K562 (cell line): ENCODE data around the gene SETD3.

Source experiments
- CBFA2T3 ChIP-seq: fragments of 450-650 bp; IDR thresholded peaks from 2 replicates; pipeline ENCODE4 v1.6.1; 2017
- CBFB ChIP-seq: sonication (generic); formaldehyde crosslinking; IDR thresholded peaks from 2 replicates; pipeline ENCODE4 v1.4.0; 2020; ENCODE audit warnings: mild to moderate bottlenecking, missing genetic modification reagents
- CEBPZ ChIP-seq: fragments of 150-350 bp; IDR thresholded peaks from 2 replicates; pipeline ENCODE4 v1.6.1; 2014; ENCODE audit warnings: low read depth, mild to moderate bottlenecking, low read length, borderline replicate concordance
- CREB1 ChIP-seq, 2 experiments: sonication (generic) in 1 of 2; formaldehyde crosslinking in 1 of 2; IDR thresholded peaks; 2 replicates each; pipeline versions ENCODE4 v1.6.1 to v1.8.0; 2012 to 2022; ENCODE audit warnings: inconsistent platforms in 1 of 2, mild to moderate bottlenecking in 1 of 2, missing genetic modification reagents in 1 of 2, moderate library complexity in 1 of 2
- FOSL1 ChIP-seq: fragments of 200-800 bp; sonication (Bioruptor generic); conservative IDR thresholded peaks from 2 replicates; pipeline ENCODE4 v1.6.1; 2016; ENCODE audit warnings: missing genetic modification characterization, missing compliant biosample characterization
- NR4A1 ChIP-seq, 2 experiments: fragments of 250-450 bp in 1 of 2; fragments of 450-650 bp in 1 of 2; sonication (Bioruptor Pico) in 1 of 2; IDR thresholded peaks; 2 replicates each; pipeline versions ENCODE4 v1.4.0 to v1.6.1; 2016 to 2020; ENCODE audit warnings: mild to moderate bottlenecking in 2 of 2, missing compliant biosample characterization in 1 of 2, missing genetic modification characterization in 1 of 2, moderate library complexity in 1 of 2
- POLR3A ChIP-seq: IDR thresholded peaks from 2 replicates; pipeline ENCODE4 v1.6.1; 2011; ENCODE audit warnings: borderline replicate concordance, mild to moderate bottlenecking, moderate library complexity; ENCODE audit not compliant: insufficient read length, insufficient read depth; ENCODE audit errors: extremely low read depth
- SIRT6 ChIP-seq: IDR thresholded peaks from one replicate; pipeline ENCODE4 v1.6.1; 2012; ENCODE audit warnings: low read depth, mild to moderate bottlenecking, control low read depth, inconsistent platforms, low read length, moderate library complexity
- TARDBP ChIP-seq: fragments of 450-650 bp; IDR thresholded peaks from 2 replicates; pipeline ENCODE4 v1.6.1; 2016
- TF ChIP-seq, protein P1 (sequence below), 2 experiments: fragments of 450-650 bp; formaldehyde crosslinking in 1 of 2; IDR thresholded peaks; 2 replicates each; pipeline versions ENCODE4 v1.4.0 to v1.6.1; 2014 to 2020; ENCODE audit warnings: mild to moderate bottlenecking in 2 of 2, borderline replicate concordance in 1 of 2, low read depth in 1 of 2
- TF ChIP-seq, protein P2 (sequence below): fragments of 450-650 bp; IDR thresholded peaks from 2 replicates; pipeline ENCODE4 v1.6.1; 2016; ENCODE audit warnings: mild to moderate bottlenecking

DNA sequence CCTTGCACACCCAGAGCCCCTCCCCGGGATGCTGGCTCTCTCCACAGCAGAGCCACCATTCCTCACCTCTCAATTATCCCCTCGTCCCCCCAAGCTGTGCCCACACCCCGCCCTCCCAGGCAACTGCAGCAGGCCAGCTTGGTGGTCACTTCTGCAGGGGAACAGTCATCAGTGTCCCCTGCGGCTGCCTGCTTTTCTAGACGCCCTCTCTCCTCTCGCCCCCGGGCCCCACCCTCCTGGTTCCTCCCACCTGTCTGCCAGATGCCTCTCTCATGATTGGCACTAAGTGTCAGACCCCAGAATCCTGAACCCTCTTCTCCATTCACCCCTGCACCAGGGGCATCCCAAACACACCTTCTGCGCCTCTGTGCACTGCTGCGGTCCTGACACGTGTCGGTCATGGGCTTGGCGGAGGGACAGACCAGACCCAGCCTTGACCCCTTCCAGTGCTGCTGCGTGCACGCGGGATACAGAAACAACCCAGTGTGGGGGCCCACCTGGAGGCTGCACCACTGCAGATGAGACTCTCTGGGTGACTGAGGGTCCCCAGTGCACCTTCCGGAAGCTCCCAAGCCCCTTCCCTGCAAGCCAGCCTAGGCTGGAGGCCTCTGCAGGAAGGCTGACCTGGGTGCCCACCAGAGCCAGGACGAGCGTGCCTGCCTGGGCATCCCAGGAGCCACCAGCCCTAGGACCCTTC lies 99.5 kb downstream of the SETD3 start:
- TF ChIP-seq, protein P1, sequence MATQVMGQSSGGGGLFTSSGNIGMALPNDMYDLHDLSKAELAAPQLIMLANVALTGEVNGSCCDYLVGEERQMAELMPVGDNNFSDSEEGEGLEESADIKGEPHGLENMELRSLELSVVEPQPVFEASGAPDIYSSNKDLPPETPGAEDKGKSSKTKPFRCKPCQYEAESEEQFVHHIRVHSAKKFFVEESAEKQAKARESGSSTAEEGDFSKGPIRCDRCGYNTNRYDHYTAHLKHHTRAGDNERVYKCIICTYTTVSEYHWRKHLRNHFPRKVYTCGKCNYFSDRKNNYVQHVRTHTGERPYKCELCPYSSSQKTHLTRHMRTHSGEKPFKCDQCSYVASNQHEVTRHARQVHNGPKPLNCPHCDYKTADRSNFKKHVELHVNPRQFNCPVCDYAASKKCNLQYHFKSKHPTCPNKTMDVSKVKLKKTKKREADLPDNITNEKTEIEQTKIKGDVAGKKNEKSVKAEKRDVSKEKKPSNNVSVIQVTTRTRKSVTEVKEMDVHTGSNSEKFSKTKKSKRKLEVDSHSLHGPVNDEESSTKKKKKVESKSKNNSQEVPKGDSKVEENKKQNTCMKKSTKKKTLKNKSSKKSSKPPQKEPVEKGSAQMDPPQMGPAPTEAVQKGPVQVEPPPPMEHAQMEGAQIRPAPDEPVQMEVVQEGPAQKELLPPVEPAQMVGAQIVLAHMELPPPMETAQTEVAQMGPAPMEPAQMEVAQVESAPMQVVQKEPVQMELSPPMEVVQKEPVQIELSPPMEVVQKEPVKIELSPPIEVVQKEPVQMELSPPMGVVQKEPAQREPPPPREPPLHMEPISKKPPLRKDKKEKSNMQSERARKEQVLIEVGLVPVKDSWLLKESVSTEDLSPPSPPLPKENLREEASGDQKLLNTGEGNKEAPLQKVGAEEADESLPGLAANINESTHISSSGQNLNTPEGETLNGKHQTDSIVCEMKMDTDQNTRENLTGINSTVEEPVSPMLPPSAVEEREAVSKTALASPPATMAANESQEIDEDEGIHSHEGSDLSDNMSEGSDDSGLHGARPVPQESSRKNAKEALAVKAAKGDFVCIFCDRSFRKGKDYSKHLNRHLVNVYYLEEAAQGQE (IDR thresholded peaks at IDR 0.05; ENCODE audit: borderline replicate concordance): no peak
- TF ChIP-seq, protein P1 (CRISPR knock-in tag; IDR thresholded peaks at IDR 0.05; ENCODE audit: low read depth): no peak
- TF ChIP-seq CREB1 (IDR thresholded peaks at IDR 0.05) (no peak), CREB1 (CRISPR knock-in tag; IDR thresholded peaks at IDR 0.05) (no peak), CBFA2T3 (no peak), FOSL1 (no peak), TARDBP (no peak), CEBPZ (no peak), CBFB (no peak), NR4A1 (CRISPR knock-in tag; IDR thresholded peaks at IDR 0.05) (no peak), NR4A1 (tag; IDR thresholded peaks at IDR 0.05) (no peak), POLR3A (no peak), SIRT6 (no peak)
- TF ChIP-seq, protein P2, sequence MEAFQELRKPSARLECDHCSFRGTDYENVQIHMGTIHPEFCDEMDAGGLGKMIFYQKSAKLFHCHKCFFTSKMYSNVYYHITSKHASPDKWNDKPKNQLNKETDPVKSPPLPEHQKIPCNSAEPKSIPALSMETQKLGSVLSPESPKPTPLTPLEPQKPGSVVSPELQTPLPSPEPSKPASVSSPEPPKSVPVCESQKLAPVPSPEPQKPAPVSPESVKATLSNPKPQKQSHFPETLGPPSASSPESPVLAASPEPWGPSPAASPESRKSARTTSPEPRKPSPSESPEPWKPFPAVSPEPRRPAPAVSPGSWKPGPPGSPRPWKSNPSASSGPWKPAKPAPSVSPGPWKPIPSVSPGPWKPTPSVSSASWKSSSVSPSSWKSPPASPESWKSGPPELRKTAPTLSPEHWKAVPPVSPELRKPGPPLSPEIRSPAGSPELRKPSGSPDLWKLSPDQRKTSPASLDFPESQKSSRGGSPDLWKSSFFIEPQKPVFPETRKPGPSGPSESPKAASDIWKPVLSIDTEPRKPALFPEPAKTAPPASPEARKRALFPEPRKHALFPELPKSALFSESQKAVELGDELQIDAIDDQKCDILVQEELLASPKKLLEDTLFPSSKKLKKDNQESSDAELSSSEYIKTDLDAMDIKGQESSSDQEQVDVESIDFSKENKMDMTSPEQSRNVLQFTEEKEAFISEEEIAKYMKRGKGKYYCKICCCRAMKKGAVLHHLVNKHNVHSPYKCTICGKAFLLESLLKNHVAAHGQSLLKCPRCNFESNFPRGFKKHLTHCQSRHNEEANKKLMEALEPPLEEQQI: no peak
